ENCODE measurements around the gene NT5DC1.
"Not testable (repeated sequence)": the region's sequence is repeated elsewhere in the genome, so short reads cannot be mapped to it uniquely, and the experiment has no call there.

NT5DC1 gene

DNA sequence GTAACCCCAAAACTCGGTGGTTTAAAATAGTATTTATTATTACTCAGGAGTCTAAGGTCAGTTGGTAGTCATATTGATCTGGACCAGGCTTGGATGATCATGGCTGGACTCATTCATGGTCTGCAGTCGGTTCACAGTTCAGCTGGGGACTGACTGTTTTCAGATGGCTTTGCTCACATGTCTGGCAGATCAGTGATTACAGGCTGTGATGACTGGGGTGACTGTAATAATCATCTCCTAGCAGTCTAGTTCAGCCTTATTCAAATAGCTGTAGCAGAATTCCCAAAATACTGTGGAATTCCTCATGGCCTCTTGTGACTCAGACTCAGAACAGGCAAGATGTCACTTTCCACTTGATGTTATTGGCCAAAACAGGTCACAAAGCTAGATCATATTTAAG is 16.4 kb upstream of the NT5DC1 start:
- no peak overlapping the region for H3K9ac ChIP-seq

GRCh38 chr6:116087437-116088027 is 13.1 kb upstream of the NT5DC1 start:
- no peak overlapping the region for H3K27ac ChIP-seq
- H3K9ac ChIP-seq: no peak overlapping the region
- H3K4me2 ChIP-seq (ENCODE audit: low read length): no peak overlapping the region
- H3K79me2 ChIP-seq: no peaks in the 10 kb centered on the region
- H3K4me1 ChIP-seq: no peaks in the 10 kb centered on the region
- H3K9me3 ChIP-seq (ENCODE audit: control insufficient read depth, low read length): no peaks in the 10 kb centered on the region
- no peaks in the 10 kb centered on the region for H3K27me3 ChIP-seq (ENCODE audit: control insufficient read depth, insufficient read depth, low read length)
- no peaks in the 10 kb centered on the region for H3K36me3 ChIP-seq (ENCODE audit: control insufficient read depth, insufficient read depth, low read length)
- H2AFZ ChIP-seq: no peak overlapping the region
- TF ChIP-seq, protein P1, sequence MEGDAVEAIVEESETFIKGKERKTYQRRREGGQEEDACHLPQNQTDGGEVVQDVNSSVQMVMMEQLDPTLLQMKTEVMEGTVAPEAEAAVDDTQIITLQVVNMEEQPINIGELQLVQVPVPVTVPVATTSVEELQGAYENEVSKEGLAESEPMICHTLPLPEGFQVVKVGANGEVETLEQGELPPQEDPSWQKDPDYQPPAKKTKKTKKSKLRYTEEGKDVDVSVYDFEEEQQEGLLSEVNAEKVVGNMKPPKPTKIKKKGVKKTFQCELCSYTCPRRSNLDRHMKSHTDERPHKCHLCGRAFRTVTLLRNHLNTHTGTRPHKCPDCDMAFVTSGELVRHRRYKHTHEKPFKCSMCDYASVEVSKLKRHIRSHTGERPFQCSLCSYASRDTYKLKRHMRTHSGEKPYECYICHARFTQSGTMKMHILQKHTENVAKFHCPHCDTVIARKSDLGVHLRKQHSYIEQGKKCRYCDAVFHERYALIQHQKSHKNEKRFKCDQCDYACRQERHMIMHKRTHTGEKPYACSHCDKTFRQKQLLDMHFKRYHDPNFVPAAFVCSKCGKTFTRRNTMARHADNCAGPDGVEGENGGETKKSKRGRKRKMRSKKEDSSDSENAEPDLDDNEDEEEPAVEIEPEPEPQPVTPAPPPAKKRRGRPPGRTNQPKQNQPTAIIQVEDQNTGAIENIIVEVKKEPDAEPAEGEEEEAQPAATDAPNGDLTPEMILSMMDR (IDR thresholded peaks at IDR 0.05): no peak
- no peak overlapping the region for H3K4me3 ChIP-seq (ENCODE audit: low read depth, low read length)

More for the DNA sequence above, 16.4 kb upstream of the NT5DC1 start:
- Histone ChIP-seq H3K79me2 (no peaks in the 10 kb centered on the region), H3K4me3 (ENCODE audit: low read depth, low read length) (no peak overlapping the region), H3K4me1 (no peaks in the 10 kb centered on the region), H3K36me3 (ENCODE audit: control insufficient read depth, insufficient read depth, low read length) (no peaks in the 10 kb centered on the region), H3K4me2 (ENCODE audit: low read length) (no peak overlapping the region), H3K27me3 (ENCODE audit: control insufficient read depth, insufficient read depth, low read length) (no peaks in the 10 kb centered on the region), H3K9me3 (ENCODE audit: control insufficient read depth, low read length) (no peaks in the 10 kb centered on the region), H2AFZ (no peak overlapping the region), H3K27ac (no peak overlapping the region)
- TF ChIP-seq, protein P1 (IDR thresholded peaks at IDR 0.05): no peak

DNA sequence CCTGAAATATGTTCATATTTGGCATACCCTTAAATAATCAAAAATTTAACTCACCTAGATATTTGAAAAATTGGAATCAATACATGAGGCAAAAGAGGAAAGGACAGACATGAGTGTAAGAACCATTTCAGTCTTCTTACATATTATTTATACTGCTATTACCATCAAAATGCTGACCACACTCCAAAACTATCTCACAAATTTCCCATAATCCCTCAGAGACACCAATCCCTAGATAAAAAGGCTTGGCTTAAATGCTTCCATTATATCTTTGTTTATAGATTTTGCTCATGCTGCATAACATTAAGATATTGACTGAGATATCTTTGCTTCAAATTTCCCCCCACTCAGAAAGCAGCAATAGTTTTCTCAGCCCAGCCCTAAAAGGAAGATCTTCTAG is 11.7 kb upstream of the NT5DC1 start:
- no peaks in the 10 kb centered on the region for H3K9me3 ChIP-seq (ENCODE audit: control insufficient read depth, low read length)
- no peak overlapping the region for H2AFZ ChIP-seq
- H3K27me3 ChIP-seq (ENCODE audit: control insufficient read depth, insufficient read depth, low read length): no peaks in the 10 kb centered on the region
- TF ChIP-seq, protein P1 (IDR thresholded peaks at IDR 0.05): no peak
- H3K27ac ChIP-seq: no peak overlapping the region
- no peak overlapping the region for H3K9ac ChIP-seq
- H3K4me1 ChIP-seq: no peaks in the 10 kb centered on the region
- no peaks in the 10 kb centered on the region for H3K36me3 ChIP-seq (ENCODE audit: control insufficient read depth, insufficient read depth, low read length)
- H3K4me3 ChIP-seq (ENCODE audit: low read depth, low read length): no peak overlapping the region
- no peak overlapping the region for H3K4me2 ChIP-seq (ENCODE audit: low read length)
- H3K79me2 ChIP-seq: no peaks in the 10 kb centered on the region

DNA sequence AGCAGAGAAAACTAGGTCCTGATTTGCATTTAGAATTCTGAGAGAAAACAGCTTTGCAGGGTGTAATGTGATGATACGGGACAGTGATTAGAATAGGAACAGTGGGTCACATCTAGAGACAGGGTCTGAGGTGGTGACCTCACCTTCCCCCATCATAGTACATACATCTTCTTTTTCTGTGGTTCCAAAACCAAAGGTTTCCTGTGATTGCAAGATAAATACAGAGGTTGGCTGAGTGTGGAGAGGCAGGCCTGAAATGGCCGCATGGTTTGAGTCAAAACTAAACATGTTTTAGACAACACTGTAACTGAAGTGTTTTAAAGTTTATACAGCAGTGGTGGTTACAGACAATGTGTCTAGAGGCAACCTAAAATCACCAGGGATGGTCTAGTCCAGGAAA is 10.4 kb upstream of the NT5DC1 start:
- H3K36me3 ChIP-seq (ENCODE audit: control insufficient read depth, insufficient read depth, low read length): no peaks in the 10 kb centered on the region
- H3K79me2 ChIP-seq: no peaks in the 10 kb centered on the region
- no peak overlapping the region for H3K4me3 ChIP-seq (ENCODE audit: low read depth, low read length)
- H2AFZ ChIP-seq: no peak overlapping the region
- H3K4me1 ChIP-seq: no peaks in the 10 kb centered on the region
- H3K27me3 ChIP-seq (ENCODE audit: control insufficient read depth, insufficient read depth, low read length): no peaks in the 10 kb centered on the region
- TF ChIP-seq, protein P1 (IDR thresholded peaks at IDR 0.05): no peak
- H3K9ac ChIP-seq: no peak overlapping the region
- no peak overlapping the region for H3K4me2 ChIP-seq (ENCODE audit: low read length)
- H3K9me3 ChIP-seq (ENCODE audit: control insufficient read depth, low read length): no peaks in the 10 kb centered on the region
- H3K27ac ChIP-seq: no peak overlapping the region

- Histone ChIP-seq H3K9ac (no peak overlapping the region), H3K4me1 (no peaks in the 10 kb centered on the region), H3K27ac (no peak overlapping the region), H3K79me2 (no peaks in the 10 kb centered on the region), H3K4me3 (ENCODE audit: low read depth, low read length) (no peak overlapping the region), H3K36me3 (ENCODE audit: control insufficient read depth, insufficient read depth, low read length) (no peaks in the 10 kb centered on the region), H3K27me3 (ENCODE audit: control insufficient read depth, insufficient read depth, low read length) (no peaks in the 10 kb centered on the region), H3K4me2 (ENCODE audit: low read length) (no peak overlapping the region), H2AFZ (no peak overlapping the region), H3K9me3 (ENCODE audit: control insufficient read depth, low read length) (no peaks in the 10 kb centered on the region)
- TF ChIP-seq, protein P1 (IDR thresholded peaks at IDR 0.05): no peak
Observed at GRCh38 chr6:116094041-116094440, 6.6 kb upstream of the NT5DC1 start.

- not testable (repeated sequence) for H3K4me3 ChIP-seq (ENCODE audit: low read depth, low read length); H3K9ac ChIP-seq; H3K9me3 ChIP-seq (ENCODE audit: control insufficient read depth, low read length); H2AFZ ChIP-seq; H3K4me2 ChIP-seq (ENCODE audit: low read length); H3K27me3 ChIP-seq (ENCODE audit: control insufficient read depth, insufficient read depth, low read length); H3K36me3 ChIP-seq (ENCODE audit: control insufficient read depth, insufficient read depth, low read length); H3K79me2 ChIP-seq; H3K4me1 ChIP-seq; H3K27ac ChIP-seq
Observed at GRCh38 chr6:116096048-116096759, 4.4 kb upstream of the NT5DC1 start.

All from parathyroid adenoma (tissue), 2 donors.